Stimulated activated CD8-positive, alpha-beta memory T cell treated with anti-CD3 and anti-CD28 coated beads, Interleukin-12 subunit alpha, Interleukin-12 subunit beta, amount 100 ng/mL, for 4 hours (primary cell): ENCODE results near the gene TRIM37.
A peak's percentile ranks its signal among the peaks of the same experiment; 100 is the strongest.
"Not testable (repeated sequence)": the region's sequence is repeated elsewhere in the genome, so short reads cannot be mapped to it uniquely, and the experiment has no call there.

ENCODE experiments used
- DNase-seq: peaks from one replicate; pipeline ENCODE4 v3.0.0-alpha.2; 2020; ENCODE audit warnings: low read depth

The TRIM37 gene

GRCh38 chr17:59111539-59111938 lies 4.9 kb upstream of the TRIM37 start:
- DNase-seq = no peak

- DNase-seq = no peak
Observed at GRCh38 chr17:59110973-59111372, 4.3 kb upstream of the TRIM37 start.

- no peak for DNase-seq
Observed at GRCh38 chr17:59108400-59109102, 1.9 kb upstream of the TRIM37 start.

GRCh38 chr17:59107306-59107670 lies 608 bp upstream of the TRIM37 start:
- no peak for DNase-seq

- peak; percentile 56 for DNase-seq
Observed at GRCh38 chr17:59105852-59106462, 723 bp downstream of the TRIM37 start.

- no peak for DNase-seq
Observed at GRCh38 chr17:59101178-59101577, 5.5 kb downstream of the TRIM37 start.

- DNase-seq = no peak
Observed at GRCh38 chr17:59097876-59098275, 8.8 kb downstream of the TRIM37 start.

GRCh38 chr17:59094861-59095530 lies 11.7 kb downstream of the TRIM37 start:
- no peak for DNase-seq

- no peak for DNase-seq
Observed at GRCh38 chr17:59093702-59094231, 12.9 kb downstream of the TRIM37 start.

- no peak for DNase-seq
Observed at GRCh38 chr17:59093145-59093701, 13.5 kb downstream of the TRIM37 start.

GRCh38 chr17:59090593-59090992 lies 16.1 kb downstream of the TRIM37 start:
- DNase-seq = not testable (repeated sequence)

GRCh38 chr17:59084154-59084553 lies 22.5 kb downstream of the TRIM37 start:
- no peak for DNase-seq

- DNase-seq = no peak
Observed at GRCh38 chr17:59074494-59074893, 32.2 kb downstream of the TRIM37 start.

GRCh38 chr17:59073972-59074371 lies 32.7 kb downstream of the TRIM37 start:
- no peak for DNase-seq

GRCh38 chr17:59069856-59070255 lies 36.8 kb downstream of the TRIM37 start:
- no peak for DNase-seq

GRCh38 chr17:59067756-59068155 lies 38.9 kb downstream of the TRIM37 start:
- DNase-seq = no peak

- DNase-seq = no peak
Observed at GRCh38 chr17:59067340-59067739, 39.3 kb downstream of the TRIM37 start.

GRCh38 chr17:59062509-59062908 lies 44.2 kb downstream of the TRIM37 start:
- no peak for DNase-seq

GRCh38 chr17:59056857-59057256 lies 49.8 kb downstream of the TRIM37 start:
- no peak for DNase-seq

- DNase-seq = no peak
Observed at GRCh38 chr17:59049798-59050197, 56.9 kb downstream of the TRIM37 start.

- DNase-seq = no peak
Observed at GRCh38 chr17:59047616-59048015, 59.1 kb downstream of the TRIM37 start.

- no peak for DNase-seq
Observed at GRCh38 chr17:59046192-59046591, 60.5 kb downstream of the TRIM37 start.

GRCh38 chr17:59038734-59039133 lies 67.9 kb downstream of the TRIM37 start:
- DNase-seq = no peak
